ENCODE results near the gene BACH2.

DNA sequence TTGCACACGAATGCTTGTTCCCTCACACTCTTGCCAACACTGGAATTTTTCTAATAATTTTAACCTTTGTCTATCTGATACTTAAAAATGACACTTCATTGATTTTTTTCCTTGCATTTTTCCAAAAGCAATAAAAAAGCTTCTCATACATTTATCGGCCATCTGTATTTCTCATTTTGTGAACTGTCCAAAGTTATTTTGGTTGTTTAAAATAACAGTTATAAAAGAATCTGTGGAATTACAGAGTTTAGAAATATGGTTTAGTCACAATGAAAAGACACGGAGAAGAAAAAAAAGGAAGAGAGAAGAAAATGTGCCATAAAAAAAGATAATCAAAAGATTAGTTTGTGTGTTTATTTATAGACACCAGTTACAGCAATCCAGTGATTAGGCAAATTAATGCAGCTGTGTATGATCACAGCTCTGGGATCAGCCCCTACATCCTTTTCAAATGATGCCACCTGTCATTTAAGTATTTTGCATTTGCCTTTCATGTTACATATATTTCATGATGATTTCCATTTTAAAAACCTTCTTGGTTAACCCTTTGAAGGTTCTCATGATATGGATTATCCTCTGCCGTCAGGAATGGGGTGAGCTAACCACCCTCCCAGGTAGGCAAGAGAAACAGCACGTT is 171.7 kb downstream of the BACH2 start:
- no peak for TF ChIP-seq EZH2 (IDR thresholded peaks at IDR 0.05; ENCODE audit: low read length, missing control alignments)
- TF ChIP-seq, protein P1, sequence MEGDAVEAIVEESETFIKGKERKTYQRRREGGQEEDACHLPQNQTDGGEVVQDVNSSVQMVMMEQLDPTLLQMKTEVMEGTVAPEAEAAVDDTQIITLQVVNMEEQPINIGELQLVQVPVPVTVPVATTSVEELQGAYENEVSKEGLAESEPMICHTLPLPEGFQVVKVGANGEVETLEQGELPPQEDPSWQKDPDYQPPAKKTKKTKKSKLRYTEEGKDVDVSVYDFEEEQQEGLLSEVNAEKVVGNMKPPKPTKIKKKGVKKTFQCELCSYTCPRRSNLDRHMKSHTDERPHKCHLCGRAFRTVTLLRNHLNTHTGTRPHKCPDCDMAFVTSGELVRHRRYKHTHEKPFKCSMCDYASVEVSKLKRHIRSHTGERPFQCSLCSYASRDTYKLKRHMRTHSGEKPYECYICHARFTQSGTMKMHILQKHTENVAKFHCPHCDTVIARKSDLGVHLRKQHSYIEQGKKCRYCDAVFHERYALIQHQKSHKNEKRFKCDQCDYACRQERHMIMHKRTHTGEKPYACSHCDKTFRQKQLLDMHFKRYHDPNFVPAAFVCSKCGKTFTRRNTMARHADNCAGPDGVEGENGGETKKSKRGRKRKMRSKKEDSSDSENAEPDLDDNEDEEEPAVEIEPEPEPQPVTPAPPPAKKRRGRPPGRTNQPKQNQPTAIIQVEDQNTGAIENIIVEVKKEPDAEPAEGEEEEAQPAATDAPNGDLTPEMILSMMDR (conservative IDR thresholded peaks at IDR 0.05 in 1 of 2, IDR thresholded peaks at IDR 0.05 in 1 of 2; ENCODE audit: low read depth in 1 of 2, low read length in 2 of 2), result no peak

All from fibroblast of lung (primary cell).